ENCODE measurements around the gene HELLS.
"Not testable (repeated sequence)": the region's sequence is repeated elsewhere in the genome, so short reads cannot be mapped to it uniquely, and the experiment has no call there.

Gene HELLS

GRCh38 chr10:94608559-94608958 lies 63.0 kb downstream of the HELLS start:
- DNase-seq: no peak

GRCh38 chr10:94614558-94614957 lies 69.0 kb downstream of the HELLS start:
- DNase-seq: no peak

GRCh38 chr10:94617389-94617944 lies 71.9 kb downstream of the HELLS start:
- peak; percentile 9 for DNase-seq

GRCh38 chr10:94622666-94623205 lies 77.1 kb downstream of the HELLS start:
- no peak for DNase-seq

- DNase-seq: no peak
Observed at GRCh38 chr10:94623572-94623971, 78.0 kb downstream of the HELLS start.

GRCh38 chr10:94626476-94626875 lies 80.9 kb downstream of the HELLS start:
- DNase-seq: no peak

- no peak for DNase-seq
Observed at GRCh38 chr10:94627511-94627910, 81.9 kb downstream of the HELLS start.

- DNase-seq: peak; percentile 65
Observed at GRCh38 chr10:94630017-94630688, 84.6 kb downstream of the HELLS start.

GRCh38 chr10:94631077-94631875 lies 85.7 kb downstream of the HELLS start:
- no peak for DNase-seq

- no peak for DNase-seq
Observed at GRCh38 chr10:94632954-94633353, 87.4 kb downstream of the HELLS start.

- not testable (repeated sequence) for DNase-seq
Observed at GRCh38 chr10:94638097-94638496, 92.5 kb downstream of the HELLS start.

- no peak for DNase-seq
Observed at GRCh38 chr10:94639902-94640301, 94.3 kb downstream of the HELLS start.

GRCh38 chr10:94640562-94640961 lies 95.0 kb downstream of the HELLS start:
- DNase-seq: no peak

GRCh38 chr10:94641480-94641879 lies 95.9 kb downstream of the HELLS start:
- DNase-seq: no peak

- DNase-seq: no peak
Observed at GRCh38 chr10:94644352-94644751, 98.8 kb downstream of the HELLS start.

GRCh38 chr10:94645285-94645684 lies 99.7 kb downstream of the HELLS start:
- DNase-seq: no peak

Measured in DMS53 (cell line).